ENCODE results near the gene PCDHA3.

DNA sequence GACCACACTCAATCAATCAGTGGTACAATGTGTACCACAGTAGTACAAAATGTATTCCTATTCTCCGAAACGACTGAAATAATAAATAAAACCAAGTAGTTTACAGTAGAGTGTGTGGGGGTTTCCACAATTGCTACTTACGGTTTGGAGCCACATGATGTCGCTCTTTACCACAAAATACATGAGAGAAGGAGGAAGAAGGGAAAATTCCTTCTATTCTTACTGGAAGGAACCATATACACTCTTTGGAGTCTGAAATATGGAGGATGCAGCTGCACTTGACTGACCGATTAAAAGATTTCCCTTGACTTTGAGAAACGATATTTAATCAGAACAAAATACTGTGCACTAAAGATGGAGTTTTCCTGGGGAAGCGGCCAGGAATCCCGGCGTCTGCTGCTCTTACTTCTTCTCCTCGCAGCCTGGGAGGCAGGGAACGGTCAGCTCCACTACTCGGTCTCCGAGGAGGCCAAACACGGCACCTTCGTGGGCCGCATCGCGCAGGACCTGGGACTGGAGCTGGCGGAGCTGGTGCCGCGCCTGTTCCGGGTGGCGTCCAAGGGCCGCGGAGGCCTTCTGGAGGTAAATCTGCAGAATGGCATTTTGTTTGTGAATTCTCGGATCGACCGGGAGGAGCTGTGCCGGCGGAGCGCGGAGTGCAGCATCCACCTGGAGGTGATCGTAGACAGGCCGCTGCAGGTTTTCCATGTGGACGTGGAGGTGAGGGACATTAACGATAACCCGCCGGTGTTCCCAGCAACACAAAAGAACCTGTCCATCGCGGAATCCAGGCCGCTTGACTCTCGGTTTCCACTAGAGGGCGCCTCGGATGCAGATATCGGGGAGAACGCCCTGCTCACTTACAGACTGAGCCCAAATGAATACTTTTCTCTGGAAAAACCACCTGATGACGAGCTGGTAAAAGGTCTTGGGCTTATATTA is 6.2 kb downstream of the PCDHA3 start, which contains the start of gene PCDHA4:
- TF ChIP-seq CEBPB (IDR thresholded peaks at IDR 0.05; ENCODE audit: borderline replicate concordance, low read depth, low read length) (no peak), POLR2A (IDR thresholded peaks at IDR 0.05; ENCODE audit: insufficient read depth in 1 of 2, low read depth in 2 of 2, low read length in 2 of 2) (no peak), TARDBP (CRISPR knock-in tag; IDR thresholded peaks at IDR 0.05) (no peak), ZNF274 (CRISPR knock-in tag; IDR thresholded peaks at IDR 0.05) (no peak), POLR2AphosphoS5 (IDR thresholded peaks at IDR 0.05; ENCODE audit: low read depth, low read length) (no peak), ARHGAP35 (CRISPR knock-in tag; IDR thresholded peaks at IDR 0.05; ENCODE audit: borderline replicate concordance) (no peak), FOXP1 (IDR thresholded peaks at IDR 0.05) (no peak), FOXP1 (CRISPR knock-in tag; IDR thresholded peaks at IDR 0.05) (no peak), ETV6 (CRISPR knock-in tag; conservative IDR thresholded peaks at IDR 0.05) (no peak), EZH2 (conservative IDR thresholded peaks at IDR 0.05; ENCODE audit: low read depth, low read length) (no peak), ZNF230 (CRISPR knock-in tag; IDR thresholded peaks at IDR 0.05) (no peak)
